HG03039 (cell line): ENCODE measurements around the gene CHST9.
"Not testable (repeated sequence)": the region's sequence is repeated elsewhere in the genome, so short reads cannot be mapped to it uniquely, and the experiment has no call there.

Source experiments
- ATAC-seq: cut with Tn5 transposase; IDR thresholded peaks from one replicate; pipeline ENCODE4 v1.9.1; 2021; ENCODE audit warnings: mild to moderate bottlenecking, moderate library complexity; ENCODE audit not compliant: unreplicated experiment

CHST9 gene

GRCh38 chr18:27009293-27009692 lies 175.8 kb downstream of the CHST9 start:
- ATAC-seq: no peak

DNA sequence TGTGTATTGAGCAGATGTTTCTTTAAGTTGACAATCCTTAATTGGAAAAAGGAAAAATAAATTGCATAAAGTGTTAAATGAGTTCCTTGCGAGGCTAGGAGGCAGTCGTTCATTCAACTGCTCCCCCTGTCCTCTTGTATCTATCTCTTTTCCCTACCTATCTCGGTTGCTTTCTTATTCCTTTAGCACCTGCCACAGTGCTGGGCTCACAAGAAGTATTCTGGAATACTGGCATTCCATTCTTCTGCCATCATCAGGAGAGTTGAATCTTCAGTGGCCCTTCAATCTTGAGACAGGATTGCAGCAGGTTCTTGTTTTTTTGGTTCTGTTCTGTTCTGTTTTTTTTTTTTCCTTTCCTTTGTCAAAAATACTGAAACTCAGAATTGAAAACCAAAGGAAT lies 176.5 kb downstream of the CHST9 start:
- no peak for ATAC-seq

DNA sequence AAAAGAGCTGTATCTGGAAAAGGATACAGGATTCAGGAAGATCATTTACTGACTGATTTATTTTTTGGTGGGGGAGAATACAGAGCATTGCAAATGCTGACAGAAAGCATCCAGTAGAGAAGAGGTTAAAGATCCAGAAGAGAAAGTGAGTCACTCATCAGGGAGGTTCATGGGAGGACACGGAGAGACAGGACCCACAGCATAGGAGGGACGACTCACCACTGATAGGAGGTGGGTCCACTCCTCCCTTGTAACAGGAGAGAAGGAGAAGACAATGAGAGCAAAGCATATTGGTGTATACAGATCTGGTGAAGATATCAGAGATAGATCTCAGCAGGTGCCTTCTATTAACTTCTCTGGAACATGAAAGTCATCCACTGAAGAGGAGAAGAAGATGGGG lies 177.2 kb downstream of the CHST9 start:
- no peak for ATAC-seq

- ATAC-seq: peak; percentile 55
Measured at GRCh38 chr18:27005589-27005988, 179.5 kb downstream of the CHST9 start.

GRCh38 chr18:27004056-27004829 lies 180.9 kb downstream of the CHST9 start:
- ATAC-seq: no peak

DNA sequence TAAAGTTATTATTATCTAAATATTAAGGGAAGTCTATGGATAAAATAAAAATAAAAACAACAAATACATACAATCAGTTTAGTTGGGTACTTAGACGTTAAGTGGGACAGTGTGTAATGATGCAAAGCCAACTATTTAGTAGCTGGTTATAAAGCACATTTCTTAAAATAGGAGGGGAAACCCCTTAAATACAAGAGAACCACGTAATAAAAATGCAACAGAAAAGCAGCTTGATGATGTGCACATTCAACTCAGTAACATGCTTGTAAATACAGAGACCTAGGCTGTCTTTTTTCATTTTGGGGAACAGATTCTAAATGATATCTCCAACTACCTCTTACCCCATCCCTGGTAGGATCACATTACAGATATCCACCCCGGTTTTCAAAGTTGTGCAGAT lies 185.3 kb downstream of the CHST9 start:
- no peak for ATAC-seq

GRCh38 chr18:26993568-26993967 lies 191.5 kb downstream of the CHST9 start:
- no peak for ATAC-seq

DNA sequence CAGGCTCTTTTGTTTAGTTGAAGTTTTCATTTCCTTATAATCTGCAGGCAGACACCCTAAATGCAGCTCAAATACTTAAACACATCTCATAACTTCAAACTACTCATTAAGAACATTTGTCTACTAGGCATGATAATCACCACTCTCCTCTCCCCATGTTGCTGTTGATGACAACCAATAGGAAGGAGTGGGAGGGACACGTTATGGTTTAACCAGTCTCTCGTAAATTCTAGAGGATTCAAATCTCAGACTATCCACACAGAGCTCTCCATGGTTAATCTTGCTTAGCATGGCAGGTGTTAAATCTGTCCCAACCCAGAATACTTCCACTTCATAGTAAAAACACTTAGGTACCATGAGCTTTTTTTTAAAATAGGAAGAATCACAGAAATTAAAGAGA lies 192.2 kb downstream of the CHST9 start:
- ATAC-seq: no peak

- no peak for ATAC-seq
Measured at GRCh38 chr18:26989842-26990241, 195.3 kb downstream of the CHST9 start.

GRCh38 chr18:26981360-26982082 lies 203.6 kb downstream of the CHST9 start:
- ATAC-seq: no peak

DNA sequence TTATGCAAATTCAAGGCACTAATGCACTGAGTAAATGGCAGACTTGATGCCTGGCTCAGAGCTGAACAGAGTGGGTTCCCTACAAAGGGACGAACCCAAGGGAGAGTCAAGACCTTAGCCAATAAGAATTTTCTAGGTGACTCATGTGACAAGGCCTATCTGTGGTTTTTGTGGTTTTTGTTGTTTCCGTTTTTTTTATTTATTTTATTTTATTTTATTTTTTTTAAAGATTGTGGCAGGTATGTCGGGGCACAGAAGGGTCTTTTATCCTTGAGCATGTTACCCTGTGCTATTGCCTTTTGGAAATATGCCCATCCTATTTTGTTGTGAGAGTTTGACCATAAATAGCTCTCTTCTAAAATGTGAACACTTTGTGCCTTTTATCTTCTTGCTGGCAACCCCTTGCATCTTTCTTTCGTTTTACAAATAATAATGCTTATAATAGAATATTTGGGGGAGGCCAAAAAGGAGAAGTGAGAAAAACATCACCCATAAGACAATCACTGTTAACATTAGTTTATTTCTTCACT lies 206.2 kb downstream of the CHST9 start:
- ATAC-seq: peak; percentile 98

GRCh38 chr18:26977781-26978180 lies 207.3 kb downstream of the CHST9 start:
- no peak for ATAC-seq

- ATAC-seq: no peak
Measured at GRCh38 chr18:26976206-26976605, 208.9 kb downstream of the CHST9 start.

GRCh38 chr18:26972549-26972948 lies 212.6 kb downstream of the CHST9 start:
- not testable (repeated sequence) for ATAC-seq

DNA sequence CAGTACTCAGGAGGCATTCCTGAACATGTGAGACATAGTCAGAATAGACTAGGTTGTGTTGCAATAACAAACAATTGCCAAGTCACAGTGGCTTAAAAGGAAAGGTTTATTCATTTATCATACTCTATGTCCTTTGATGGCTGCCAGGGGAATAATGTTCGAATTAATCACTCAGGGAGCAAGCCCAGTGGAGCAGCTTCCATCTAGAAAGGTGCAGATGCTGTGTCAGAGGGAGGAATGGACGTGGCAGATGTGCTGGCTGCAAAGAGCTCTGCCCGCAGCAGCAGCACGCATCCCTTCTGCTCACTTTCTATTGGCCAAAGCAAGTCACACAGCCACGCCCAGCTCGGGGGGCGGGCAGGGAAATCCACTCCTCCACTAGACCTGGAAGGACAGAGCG lies 213.7 kb downstream of the CHST9 start:
- no peak for ATAC-seq

DNA sequence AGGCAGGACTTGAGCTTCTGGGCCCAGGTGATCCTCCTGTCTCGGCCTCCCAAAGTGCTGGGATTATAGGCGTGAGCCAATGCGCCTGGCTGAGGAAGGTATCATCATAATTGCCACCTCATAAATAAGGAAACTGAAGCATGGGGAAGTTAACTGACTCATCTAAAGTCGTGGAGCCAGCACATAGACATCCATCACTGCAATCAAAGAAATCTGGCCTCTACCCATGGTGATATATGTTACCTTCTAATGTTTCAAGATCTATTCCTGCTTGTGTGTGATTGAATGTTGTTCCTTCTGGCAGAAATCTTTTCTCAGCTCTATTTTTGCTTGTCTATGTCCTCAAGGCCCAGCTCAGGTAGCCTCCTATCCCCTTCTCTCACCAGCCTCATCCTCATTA lies 214.5 kb downstream of the CHST9 start:
- ATAC-seq: no peak

DNA sequence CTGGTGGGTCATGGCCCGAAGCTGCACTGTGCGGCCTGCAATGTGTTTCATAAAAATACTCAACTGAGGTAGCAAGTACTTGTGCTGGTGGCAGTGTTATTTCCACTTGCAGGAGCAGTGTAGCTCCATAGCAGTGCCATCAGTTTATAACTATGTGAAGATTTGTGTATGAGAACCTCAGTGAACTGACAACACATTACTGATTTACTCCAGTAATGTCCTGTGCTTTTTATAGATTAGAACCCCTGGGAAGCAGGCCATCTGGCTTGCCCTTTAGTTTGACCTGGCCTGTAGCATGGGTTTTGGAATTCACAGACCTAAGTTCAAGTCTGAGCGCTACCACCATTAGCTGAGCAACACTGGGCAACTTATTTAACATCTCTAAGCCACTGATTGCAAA lies 219.9 kb downstream of the CHST9 start:
- ATAC-seq: no peak

- no peak for ATAC-seq
Measured at GRCh38 chr18:26963292-26963691, 221.8 kb downstream of the CHST9 start.

DNA sequence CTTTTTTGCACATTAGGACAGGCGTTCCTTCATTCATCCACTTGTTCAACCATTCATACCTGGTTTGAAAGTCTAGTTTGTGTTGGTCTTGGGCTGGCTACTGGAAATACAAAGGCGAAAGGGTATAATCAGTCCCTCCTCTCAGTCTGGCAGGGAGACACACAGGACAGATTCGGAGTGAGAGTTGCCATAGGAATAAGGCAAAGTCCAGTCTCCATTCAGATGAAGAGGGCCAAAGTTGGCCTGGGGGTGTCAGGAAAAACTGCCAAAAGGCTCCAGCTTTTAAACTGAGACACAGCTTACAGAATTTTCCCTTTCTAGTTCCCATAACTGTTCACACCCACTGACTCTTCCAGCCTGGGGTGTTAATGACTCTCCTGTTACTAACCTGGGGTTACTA lies 223.3 kb downstream of the CHST9 start:
- no peak for ATAC-seq

DNA sequence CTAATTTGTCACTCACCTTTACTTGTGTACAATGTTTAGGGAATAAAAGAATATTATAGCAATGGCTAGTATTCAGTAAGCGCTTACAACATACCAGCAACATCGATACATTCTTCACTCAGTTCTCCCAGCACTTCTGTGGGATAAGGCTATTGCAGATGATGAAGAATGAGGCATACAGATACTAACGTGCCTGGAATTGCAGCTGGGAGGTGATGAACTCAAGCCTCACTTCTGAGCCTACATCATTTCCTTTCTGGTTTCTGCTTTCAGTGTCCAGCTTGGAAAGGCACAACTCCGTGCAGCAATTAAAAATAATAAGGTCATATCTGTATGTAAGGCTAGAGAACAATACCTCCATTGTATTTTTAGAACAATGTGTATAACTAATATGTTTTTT lies 224.2 kb downstream of the CHST9 start:
- no peak for ATAC-seq

- ATAC-seq: no peak
Measured at GRCh38 chr18:26956863-26957262, 228.2 kb downstream of the CHST9 start.

- no peak for ATAC-seq
Measured at GRCh38 chr18:26948703-26949102, 236.4 kb downstream of the CHST9 start.
